NOMO-1 treated with dmso at 0.1 percent for 144 hours (cell line): Measurements from ENCODE around the gene TIRAP.
"Not testable (repeated sequence)": the region's sequence is repeated elsewhere in the genome, so short reads cannot be mapped to it uniquely, and the experiment has no call there.

Source experiments
- DNase-seq: peaks from one replicate; lab custom pipeline; 2025; ENCODE audit not compliant: unreplicated experiment; lab: John Stamatoyannopoulos, UW

The TIRAP gene, protein sequence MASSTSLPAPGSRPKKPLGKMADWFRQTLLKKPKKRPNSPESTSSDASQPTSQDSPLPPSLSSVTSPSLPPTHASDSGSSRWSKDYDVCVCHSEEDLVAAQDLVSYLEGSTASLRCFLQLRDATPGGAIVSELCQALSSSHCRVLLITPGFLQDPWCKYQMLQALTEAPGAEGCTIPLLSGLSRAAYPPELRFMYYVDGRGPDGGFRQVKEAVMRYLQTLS

DNA sequence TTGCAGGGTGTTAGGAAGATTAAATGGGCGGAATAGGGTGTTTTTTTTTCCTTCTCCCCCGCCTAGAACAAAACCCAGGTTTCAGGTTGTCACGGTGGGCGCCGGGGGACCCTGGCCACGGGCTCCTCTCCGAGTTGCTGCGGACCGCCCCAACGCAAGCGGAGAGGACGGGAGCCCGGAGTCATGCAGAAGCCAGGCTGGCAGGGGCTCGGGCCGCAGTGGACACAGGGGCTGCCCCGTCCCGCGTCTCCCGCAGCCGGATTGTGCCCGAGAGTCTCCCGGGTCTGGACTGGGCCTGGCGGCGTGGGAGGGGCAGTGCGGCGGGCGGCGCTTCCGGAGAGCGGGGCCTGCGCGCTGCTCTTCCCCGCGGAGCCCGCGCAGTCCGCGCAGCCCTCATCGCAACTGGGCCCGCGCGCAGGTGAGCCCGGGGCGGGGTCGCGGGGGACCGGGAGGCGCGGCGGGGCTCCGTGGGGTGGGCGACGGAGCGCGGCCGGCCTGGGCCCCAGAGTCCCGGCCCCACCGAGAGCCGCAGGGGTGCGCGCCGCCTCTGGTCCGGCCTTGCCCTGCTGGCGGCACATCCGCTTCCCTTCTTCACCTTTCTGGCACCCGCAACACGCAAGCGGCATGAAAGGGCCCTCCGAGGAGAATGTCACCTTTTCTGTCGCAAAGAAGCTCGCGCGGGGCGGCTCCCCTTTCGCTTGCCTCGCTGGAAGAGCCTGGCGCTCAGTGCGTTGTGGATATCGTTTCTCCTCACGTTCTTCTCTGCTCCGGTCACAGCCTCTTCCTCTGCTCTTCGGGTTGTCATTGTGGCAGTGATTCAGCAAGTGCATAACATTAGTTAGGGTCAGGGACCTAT is at the start of gene TIRAP:
Gene TIRAP (plus strand): TSS at position 358 of the 856 bp plus-strand sequence. CDS start 7,802 bp downstream, outside the sequence.
- peak; percentile 65 for DNase-seq

DNA sequence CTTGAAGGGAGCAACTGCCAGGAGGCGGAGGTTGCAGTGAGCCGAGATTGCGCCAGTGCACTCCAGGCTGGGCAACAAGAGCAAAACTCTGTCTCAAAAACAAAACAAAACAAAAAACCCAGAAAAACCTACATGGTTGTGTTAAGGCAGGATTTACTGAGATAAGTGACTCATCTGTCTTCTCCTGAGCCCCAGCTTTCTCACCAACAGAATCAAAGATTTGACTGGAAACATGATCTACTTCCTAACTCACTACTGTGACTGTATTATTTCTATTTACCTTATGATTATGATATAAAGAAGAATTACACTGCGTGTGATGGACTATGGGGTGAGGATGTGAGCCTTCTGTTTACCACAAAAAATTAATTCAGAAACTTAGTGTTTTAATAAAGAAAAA is 49.5 kb upstream of the TIRAP start:
- no peak for DNase-seq

DNA sequence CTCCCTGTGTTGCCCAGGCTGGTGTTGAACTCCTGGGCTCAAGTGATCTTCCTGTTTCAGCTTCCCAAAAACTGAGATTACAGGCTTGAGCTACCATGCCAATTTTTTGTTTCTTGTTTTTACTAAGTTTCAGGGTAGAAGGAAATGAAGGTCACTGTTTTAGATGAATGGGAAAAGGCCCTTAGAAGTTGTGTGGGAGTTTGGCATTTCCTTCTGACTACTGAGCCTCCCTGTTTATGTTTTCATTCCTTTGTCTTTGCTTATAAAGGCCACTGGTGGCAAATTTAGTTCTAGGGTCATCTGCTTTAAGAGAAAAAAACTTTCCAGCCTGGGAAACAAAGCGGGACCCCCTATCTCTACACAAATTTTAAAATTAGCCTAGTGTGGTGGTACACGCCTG is 36.3 kb upstream of the TIRAP start:
- DNase-seq = no peak

DNA sequence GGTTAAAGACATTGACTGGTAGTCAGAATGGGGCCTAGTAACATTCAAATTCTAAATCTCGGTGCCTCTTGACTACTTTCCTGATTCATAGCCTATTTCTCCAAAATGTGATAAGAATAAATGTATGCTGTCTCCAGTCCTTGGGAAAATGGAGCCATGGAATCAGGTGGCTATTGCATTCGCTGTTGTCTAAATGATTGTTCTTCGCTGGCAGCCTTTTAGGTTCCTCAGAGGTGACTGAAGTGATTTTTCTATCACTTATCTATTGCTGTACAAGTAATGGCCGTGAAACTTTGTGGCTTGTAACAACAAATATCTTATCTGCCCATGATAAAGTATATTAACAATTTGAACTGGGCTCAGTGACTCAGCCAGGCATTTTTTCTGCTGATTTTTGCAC is 29.6 kb upstream of the TIRAP start:
- DNase-seq = no peak

DNA sequence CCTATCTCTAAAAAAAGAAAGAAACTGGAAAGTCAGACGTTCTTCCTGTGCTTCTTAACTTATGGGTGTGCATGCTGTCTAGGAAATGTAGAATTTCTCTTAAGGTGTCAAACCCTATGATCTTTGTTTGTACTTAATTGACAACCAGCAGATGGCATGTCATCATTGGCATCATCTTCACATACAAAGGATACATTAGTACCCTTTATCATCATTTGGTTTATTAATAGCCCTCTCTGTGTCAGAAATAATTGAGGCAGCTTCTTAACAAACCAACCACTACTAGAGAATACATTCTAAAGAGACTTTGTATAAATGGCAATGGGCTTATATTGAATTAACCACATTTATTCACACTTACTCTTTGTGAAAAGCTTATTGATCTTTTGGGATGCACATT is 28.1 kb upstream of the TIRAP start:
- no peak for DNase-seq

DNA sequence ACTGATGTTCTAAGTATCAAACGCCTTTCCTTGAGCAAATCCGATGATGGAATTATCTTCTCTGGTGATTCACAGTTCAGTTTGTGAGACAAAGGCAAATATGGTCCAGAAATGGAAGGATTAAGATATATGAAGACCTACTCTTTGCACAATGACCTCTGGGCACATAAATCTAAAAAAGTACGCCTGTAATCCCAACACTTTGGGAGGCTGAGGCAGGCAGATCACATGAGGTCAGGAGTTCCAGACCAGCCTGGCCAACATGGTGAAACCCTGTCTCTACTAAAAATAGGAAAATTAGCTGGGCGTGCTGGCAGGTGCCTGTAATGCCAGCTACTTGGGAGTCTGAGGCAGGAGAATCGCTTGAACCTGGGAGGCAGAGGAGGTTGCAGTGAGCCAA is 27.4 kb upstream of the TIRAP start:
- DNase-seq = not testable (repeated sequence)

DNA sequence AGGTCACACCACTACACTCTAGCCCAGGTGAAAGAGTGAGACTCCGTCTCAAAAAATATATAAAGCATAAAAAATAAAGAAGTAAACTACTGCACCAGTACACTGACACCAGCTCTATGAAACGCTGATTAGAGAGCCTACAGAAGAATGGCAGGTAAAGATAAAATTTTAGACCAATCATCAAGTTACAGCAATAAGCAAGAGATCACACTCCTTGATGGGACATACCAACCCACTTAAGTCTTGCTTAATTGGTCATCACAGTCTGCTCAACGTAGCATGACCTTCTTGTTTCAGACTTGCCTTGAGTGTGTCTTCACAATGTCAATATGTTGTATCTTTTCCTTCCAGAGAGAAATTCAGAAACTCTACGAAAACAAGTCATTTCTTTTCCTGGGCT is 26.7 kb upstream of the TIRAP start:
- DNase-seq = no peak

DNA sequence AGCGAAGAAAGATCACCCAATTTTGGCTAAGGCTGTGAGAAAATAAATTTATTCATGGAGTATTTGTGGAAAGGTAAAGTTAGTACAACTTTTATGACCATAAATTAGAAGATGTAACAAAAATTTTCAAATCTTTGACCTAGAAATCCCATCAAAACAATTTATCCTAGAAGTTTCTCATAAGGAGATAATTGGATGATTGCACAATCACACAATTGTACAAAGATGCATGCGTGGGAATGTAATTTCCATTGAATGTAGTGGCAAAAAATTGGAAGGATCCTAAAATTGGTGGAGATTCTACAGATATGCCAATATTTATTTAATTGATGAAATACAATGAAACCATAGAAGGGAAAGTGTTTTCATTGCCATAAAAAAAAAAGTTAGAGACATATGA is 25.7 kb upstream of the TIRAP start:
- no peak for DNase-seq

DNA sequence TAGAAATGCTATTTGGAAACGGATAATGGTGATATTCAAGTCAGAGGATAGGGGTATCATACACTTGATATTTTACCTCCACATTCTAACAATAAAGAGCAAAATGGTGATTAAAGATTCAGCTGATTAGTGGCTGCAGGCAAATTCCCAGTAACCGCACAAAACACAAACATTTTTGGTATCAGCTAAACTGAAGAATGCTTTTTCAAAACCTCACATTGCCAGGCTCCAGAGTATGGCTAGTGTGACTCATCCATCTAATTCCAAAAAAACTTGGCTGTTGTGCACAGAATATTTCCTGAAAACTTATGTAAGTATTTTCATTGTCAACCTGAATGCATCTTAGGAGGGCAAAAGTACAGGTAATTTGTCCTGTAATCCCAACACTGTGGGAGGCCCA is 25.1 kb upstream of the TIRAP start:
- no peak for DNase-seq

DNA sequence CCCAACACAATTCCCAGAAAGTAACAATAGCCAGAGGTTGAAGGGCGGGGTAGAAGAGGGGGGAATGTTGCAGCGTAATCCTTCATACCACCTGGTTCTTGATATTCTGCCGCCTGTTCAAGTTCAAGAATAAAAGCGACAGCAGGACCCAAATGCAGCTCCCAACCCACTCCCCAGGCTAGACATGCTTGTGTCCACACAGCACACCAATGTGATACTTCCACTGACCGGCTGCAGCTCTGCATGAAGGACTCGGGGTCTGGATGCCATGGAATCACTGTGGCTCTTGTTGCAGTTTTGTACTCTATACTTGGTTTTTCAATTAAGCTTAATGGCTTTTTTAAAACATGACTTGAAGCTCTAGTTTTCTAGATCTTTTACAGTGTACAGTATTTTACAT is 20.7 kb upstream of the TIRAP start:
- DNase-seq = no peak

DNA sequence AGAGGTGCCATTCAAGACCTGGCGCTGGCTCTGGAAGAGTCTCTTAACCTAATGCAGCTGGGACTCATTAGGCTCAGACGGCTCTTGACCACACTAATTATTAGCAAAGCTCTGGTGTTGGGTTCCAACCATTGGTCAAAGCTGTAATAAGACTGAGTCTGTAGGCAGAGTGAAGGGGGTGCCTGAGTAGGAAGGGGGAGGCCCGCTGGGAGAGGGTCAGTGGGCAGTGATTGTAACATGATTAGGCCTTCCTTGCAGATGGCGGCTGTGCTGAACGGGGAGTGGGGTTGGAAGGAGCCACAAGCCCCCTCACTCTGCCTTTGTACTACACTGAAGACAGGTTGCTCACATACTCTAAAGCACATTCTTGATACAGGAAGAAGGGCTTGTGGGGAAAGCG is 19.4 kb upstream of the TIRAP start:
- DNase-seq = no peak

DNA sequence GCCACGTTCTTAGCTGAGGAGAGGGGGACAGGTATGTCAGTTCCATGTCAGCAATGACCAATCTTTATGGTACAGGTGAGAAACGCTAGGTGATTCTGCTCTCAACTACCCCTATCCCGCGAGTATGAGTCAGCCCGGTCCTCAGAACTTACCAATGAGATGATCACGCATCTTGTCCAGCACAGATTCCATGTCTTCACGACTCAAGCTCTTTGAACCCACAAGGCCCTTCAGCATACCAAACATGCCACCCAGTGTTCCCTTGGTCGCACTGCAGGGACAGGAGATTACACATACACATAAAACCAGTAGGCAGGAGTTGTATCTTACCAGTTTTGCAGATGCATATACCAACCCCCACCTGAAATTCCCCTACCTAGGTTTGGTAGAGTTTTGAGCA is 17.1 kb upstream of the TIRAP start:
- DNase-seq = no peak

DNA sequence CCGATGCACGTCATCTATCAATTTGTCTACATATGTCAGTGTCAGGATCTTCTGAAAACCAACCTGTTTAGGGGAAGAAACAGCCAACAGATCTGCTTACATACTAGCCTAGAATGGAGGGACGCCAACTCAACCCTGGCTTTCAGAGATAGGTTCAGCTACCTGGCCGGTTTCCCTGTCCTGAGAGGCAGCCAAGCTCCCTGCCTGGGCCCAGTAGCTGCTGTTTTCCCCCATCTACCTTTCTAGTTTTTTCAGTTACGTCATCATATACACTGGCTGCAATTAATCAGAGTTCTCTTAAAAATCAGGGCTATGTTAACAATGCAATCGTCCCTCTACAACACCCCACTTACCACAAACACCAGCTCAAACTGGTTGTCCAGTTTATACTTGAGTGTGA is 15.2 kb upstream of the TIRAP start:
- no peak for DNase-seq

DNA sequence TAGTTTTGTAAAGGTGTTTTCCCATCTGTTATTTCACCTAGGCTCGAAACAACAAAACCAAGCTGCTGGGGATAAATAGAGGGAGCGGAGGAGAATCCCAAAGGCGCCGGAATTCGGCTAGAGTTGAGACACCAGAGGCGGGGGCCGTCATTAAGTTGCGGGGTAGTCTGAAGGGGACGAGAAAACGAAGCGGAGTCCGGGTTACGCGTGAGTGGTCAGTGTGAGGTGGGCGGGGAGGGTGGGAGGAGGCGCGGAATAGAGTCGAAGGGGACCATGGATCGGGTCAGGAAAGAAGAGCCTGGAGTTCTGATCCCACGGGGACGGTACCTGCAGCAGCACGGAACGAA is 14.6 kb upstream of the TIRAP start:
- DNase-seq = no peak

DNA sequence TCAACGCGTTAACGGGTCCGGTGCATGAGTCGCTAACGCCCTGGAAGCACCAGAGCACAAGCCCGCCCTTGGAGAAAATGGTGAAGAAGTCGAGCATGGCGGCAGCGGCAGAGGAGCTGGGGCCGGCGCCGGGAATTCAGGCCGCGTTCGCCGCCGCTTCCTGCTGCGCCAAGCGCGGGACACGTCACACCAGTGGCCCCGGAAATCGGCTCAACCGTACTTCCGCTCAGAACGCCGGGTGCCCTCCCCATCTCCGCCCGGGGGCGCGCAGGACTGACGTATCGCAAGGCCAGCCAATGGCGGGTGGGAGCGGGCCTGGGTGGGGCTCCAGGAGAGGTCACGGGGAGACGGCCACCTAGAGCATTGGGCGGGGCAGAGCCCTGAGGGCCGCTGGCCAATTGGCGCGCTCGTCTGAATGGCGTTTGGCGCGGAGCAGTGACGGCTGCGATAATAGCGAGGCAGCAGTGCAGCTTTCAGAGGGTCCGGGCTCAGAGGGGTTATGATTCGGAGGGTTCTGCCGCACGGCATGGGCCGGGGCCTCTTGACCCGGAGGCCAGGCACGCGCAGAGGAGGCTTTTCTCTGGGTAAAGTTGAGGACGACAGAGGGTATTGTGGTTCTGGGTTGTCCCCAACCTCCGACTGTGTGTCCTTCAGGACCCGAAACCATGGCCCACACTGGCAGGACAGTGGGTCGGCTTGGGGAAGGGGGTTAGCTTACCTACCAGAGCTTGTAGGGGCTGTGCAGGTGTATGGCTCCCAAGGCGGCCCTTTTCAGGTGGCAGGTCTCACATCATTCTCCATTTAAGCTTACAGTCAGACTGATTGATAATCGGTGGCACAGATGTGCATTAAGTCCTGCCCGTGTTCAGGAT is 13.9 kb upstream of the TIRAP start, which contains the start of the genes FOXRED1 and SRPRA:
Gene FOXRED1 (plus strand): TSS at position 447 of the 872 bp plus-strand sequence. CDS start 53 bp downstream, at position 500.
Gene SRPRA (minus strand): TSS at position 188 of the 872 bp plus-strand sequence. CDS start 91 bp downstream, at position 97.
- peak; percentile 98 for DNase-seq

DNA sequence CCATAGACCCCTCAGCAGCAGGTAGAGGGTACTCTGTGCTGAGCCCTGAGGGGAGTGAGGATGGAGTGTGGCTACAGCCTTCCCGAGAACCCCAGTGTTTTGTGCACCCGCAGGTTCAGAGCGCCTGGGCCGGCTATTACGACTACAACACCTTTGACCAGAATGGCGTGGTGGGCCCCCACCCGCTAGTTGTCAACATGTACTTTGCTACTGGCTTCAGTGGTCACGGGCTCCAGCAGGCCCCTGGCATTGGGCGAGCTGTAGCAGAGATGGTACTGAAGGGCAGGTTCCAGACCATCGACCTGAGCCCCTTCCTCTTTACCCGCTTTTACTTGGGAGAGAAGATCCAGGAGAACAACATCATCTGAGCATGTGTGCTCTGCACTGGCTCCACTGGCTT is 5.6 kb upstream of the TIRAP start:
- DNase-seq = no peak

DNA sequence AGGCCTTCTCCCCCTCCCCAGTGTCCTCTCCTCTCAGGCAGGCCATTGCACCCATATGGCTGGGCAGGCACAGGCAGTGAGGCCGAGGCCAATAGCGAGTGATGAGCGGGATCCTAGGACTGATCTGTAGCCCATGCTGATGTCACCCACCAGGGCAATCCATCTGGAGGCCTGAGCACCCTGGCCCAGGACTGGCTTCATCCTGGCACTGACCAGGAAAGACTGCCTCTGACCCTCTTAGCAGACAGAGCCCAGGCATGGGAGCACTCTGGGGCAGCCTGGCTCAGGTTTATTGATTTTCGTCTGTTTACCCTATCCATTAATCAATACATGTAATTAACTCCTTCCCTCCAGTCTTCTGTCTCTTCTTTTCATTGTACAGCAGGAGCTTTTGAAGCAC is 5.1 kb upstream of the TIRAP start:
- DNase-seq = no peak

DNA sequence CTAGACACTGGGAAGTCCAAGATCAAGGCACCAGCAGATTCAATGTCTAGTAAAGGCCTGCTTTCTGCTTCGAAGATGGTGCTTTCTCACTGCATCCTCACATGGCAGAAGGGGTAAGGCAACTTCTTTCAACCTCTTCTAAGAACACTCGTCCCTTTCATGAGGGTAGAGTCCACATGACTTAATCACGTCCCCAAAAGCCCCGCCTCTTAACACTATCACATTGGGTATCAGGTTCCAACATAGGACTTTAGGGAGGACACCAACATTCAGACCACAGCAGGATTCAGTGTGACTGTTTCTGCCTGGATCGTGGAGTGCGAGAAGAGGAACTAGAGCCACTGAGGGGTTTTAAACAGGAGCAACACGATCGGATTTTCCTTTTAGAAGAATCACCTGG is 3.7 kb upstream of the TIRAP start:
- no peak for DNase-seq

DNA sequence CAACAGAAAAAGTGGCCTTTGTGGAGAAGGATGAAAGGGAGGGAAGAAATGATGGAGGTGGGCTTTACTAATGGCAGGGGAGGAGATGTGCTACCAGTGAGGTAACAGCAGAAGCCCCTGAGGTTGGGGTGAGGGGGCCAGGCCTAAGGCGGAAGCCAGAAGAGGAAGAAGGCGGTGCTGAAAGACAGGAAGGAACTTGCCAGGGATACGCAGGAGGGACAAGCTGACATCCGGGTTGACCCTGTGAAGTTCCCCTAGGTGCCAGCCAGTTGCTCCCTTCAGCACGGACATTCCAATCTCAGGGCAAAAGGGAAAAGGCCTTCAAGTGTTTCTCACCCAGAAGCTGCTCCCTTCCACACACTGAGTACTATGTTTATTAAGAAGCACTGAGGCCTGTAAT is 2.3 kb upstream of the TIRAP start:
- peak; percentile 40 for DNase-seq

DNA sequence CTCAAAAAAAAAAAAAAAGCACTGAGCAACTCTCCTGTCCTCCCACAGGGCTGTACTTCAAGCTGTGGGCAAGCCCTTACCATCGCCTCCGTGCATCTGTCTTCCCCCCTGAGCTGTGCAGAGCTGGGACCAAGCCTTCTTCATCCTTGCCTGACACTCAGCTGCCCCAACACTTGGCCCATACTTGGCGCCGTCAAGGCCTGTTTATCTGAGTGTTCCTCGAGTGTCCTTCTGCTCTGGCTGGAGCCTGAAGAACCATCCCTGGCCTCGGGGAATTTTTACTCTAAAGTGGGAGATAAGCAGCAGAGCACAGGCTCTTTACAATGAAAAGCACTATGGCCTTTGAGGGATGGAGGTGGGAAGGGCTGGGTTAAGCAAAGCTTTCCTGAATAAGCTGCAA is 1.6 kb upstream of the TIRAP start:
- DNase-seq = no peak

DNA sequence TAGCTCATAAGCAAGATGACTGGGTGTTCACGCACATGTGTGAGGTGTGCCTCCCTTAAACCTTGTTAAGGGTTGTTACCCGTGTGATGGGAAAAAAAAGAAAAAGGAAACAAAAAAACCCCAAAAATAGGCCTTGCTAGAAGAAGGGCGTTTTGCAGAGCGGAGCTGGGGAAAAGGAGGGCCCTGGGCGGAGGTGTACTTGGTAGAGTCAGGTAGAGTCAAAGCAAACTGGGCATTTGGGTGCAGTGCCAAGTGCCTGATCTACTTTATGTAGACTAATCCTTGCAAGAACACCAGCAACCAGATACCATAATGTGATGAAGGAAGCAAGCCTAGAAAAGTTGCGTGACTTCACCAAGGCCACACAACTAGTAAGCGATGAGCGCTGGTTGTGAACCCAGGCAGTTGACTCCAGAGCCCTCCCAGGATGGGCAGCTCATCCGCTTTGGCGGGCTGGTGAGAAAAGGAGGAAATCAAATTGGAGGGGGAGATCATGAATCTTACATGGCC is 1.2 kb upstream of the TIRAP start:
- DNase-seq = no peak
